Ascending aorta (tissue), 2 donors: ENCODE measurements around the gene ITPK1. TPM values are rescaled to one million over a fixed set of nuclear protein-coding genes. Genes with fewer than 3 reads are reported as not detected.

Experiments used
- DNase-seq, 2 donors: peaks; one replicate each; pipeline ENCODE4 v3.0.0-alpha.2; 2019; ENCODE audit warnings: low spot score in 2 of 2
- H3K27ac ChIP-seq, 2 donors: fragments of 200-600 bp; sonication (generic); one replicate each; pipeline ENCODE4 v1.5.1; 2016 to 2017; ENCODE audit warnings: mild to moderate bottlenecking in 1 of 2
- H3K27me3 ChIP-seq: fragments of 200-600 bp; sonication (generic); one replicate; pipeline ENCODE4 v1.5.1; 2017
- H3K36me3 ChIP-seq, 2 donors: fragments of 200-600 bp; sonication (generic); one replicate each; pipeline ENCODE4 v1.5.1; 2016
- H3K4me1 ChIP-seq, 2 donors: fragments of 200-600 bp; sonication (generic); one replicate each; pipeline ENCODE4 v1.5.1; 2016 to 2017; ENCODE audit warnings: mild to moderate bottlenecking in 1 of 2
- H3K4me3 ChIP-seq, 2 donors: fragments of 200-600 bp; sonication (generic); one replicate each; pipeline ENCODE4 v1.5.1; 2016 to 2017; ENCODE audit warnings: mild to moderate bottlenecking in 1 of 2
- H3K9me3 ChIP-seq, 2 donors: fragments of 200-600 bp; sonication (generic); one replicate each; pipeline ENCODE4 v1.5.1; 2016
- intact Hi-C: fragments of 100-400 bp; cut with DNase I; formaldehyde crosslinking; loops from one replicate; pipeline ENCODE4 v1.15.1; 2023
- total RNA-seq: library from RNA; depleted of rRNA; stranded (reverse); fragments of >200 nt; gene quantifications from one replicate; pipeline ENCODE4 v1.1.0, GENCODE V29; 2016
- TF ChIP-seq, protein P1 (sequence below), 3 experiments: fragments of 200-600 bp in 2 of 3; fragments of 450-650 bp in 1 of 3; sonication (generic) in 2 of 3; IDR thresholded peaks; one replicate each; pipeline ENCODE4 v1.5.1; 2016 to 2019; ENCODE audit warnings: antibody characterized with exemption in 3 of 3, mild to moderate bottlenecking in 1 of 3, moderate library complexity in 1 of 3

The ITPK1 gene
- total RNA-seq, 1 donor from 2014 or later = 85.3 TPM

DNA sequence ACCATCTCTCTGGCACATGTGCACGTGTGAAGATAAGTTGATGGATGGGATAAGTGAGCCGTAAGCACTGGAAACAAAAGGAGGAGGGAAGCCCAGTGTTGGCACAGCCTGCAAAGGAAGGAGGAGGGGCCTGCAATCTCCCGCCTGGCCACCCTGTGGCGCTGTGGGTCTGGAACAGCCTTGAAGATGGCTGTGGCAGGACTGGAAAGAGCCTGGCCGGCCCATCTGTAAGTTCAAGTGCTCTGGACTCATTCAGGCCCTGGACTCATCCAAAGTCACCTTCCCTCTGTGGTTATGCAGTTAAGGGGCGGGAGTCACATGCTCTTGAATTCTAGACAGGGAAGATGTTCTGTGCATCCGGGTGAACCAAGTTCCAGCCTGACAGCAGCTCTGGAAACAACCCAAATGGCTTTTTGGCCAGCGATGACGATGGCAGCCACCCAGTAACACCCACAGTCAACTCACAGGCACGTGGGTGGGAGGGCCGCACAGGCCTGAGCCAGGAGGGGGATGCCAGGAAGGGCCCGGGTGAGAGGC, 142.4 kb downstream of the ITPK1 start:
- Histone ChIP-seq H3K4me3 (no peak overlapping the region), H3K27ac (no peak overlapping the region), H3K36me3 (peaks cover 0 to 8% of the 10 kb centered on the region in 2 donors), H3K4me1 (peaks cover 0 to 8% of the 10 kb centered on the region in 2 donors), H3K9me3 (peaks cover 0 to 4% of the 10 kb centered on the region in 2 donors), H3K27me3 (no peaks in the 10 kb centered on the region)
- intact Hi-C loops = loop anchor here (1.0 to 5.0 kb wide), 2 partner anchors 139 to 166 kb away; no protein-coding TSS in a partner anchor
- TF ChIP-seq, protein P1, sequence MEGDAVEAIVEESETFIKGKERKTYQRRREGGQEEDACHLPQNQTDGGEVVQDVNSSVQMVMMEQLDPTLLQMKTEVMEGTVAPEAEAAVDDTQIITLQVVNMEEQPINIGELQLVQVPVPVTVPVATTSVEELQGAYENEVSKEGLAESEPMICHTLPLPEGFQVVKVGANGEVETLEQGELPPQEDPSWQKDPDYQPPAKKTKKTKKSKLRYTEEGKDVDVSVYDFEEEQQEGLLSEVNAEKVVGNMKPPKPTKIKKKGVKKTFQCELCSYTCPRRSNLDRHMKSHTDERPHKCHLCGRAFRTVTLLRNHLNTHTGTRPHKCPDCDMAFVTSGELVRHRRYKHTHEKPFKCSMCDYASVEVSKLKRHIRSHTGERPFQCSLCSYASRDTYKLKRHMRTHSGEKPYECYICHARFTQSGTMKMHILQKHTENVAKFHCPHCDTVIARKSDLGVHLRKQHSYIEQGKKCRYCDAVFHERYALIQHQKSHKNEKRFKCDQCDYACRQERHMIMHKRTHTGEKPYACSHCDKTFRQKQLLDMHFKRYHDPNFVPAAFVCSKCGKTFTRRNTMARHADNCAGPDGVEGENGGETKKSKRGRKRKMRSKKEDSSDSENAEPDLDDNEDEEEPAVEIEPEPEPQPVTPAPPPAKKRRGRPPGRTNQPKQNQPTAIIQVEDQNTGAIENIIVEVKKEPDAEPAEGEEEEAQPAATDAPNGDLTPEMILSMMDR (IDR thresholded peaks at IDR 0.05) = peak; percentile 66 to 69 (median 68)
- peak in 1 of 2 donors; percentile 87 for DNase-seq

DNA sequence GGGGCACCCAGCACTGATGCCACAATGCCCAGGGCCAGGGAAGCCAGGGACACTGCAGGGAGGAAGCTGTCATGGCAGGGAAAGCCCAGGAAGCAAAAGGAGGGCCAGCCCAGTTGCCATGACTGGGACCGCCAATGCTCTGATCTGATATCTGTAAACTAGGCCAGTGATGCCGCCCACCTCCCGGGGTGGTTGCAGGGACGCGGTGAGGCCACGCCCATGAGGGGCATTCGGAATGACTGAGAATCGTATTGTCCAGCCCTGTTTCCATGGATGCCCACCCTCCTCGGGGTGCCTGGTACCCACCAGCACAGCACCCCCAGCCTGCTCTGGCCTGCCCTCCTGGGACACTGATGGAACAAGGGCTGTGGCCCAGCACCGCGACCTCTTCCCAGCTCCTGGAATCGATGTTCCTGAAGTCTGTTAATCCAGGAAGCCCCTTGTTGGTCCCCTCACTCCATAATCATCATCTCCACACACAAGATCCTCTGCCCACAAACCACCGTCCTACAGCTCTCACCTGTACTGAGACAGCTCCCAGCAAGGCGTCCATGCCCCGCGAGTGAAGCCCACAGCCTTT, 144.0 kb downstream of the ITPK1 start:
- Histone ChIP-seq H3K9me3 (peaks cover 0 to 4% of the 10 kb centered on the region in 2 donors), H3K4me1 (peaks cover 0 to 8% of the 10 kb centered on the region in 2 donors), H3K4me3 (no peak overlapping the region), H3K27me3 (no peaks in the 10 kb centered on the region), H3K27ac (no peak overlapping the region), H3K36me3 (peaks cover 0 to 2% of the 10 kb centered on the region in 2 donors)
- no peak for DNase-seq
- intact Hi-C loops = loop anchor here (5.0 kb wide), 1 partner anchor 141 kb away; no protein-coding TSS in a partner anchor
- TF ChIP-seq, protein P1 (IDR thresholded peaks at IDR 0.05) = no peak

DNA sequence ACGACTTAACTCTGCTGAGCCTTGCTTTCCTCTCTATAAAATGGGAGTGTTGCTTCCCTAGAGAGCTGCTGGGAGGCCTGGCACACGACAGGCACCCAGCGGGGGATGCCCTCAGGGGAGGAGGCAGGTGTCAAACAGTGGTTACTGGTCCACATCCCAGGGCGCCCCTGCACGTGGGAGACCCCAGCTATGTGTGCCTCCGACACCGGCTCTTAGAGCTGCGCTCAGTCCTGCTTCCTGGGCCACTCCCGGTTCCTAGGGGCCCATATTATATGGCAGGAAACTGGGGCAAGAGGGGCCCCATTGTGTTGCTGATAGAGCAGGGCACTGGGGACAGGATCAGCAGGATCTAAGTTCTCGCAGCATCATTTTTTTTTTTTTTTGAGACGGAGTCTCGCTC, 145.5 kb downstream of the ITPK1 start:
- TF ChIP-seq, protein P1 (IDR thresholded peaks at IDR 0.05) = no peak
- Histone ChIP-seq H3K4me1 (peaks cover 0 to 8% of the 10 kb centered on the region in 2 donors), H3K4me3 (no peak overlapping the region), H3K27ac (no peak overlapping the region), H3K27me3 (no peaks in the 10 kb centered on the region), H3K36me3 (no peaks in the 10 kb centered on the region), H3K9me3 (no peaks in the 10 kb centered on the region)
- DNase-seq = no peak
- intact Hi-C loops = loop anchor here (5.0 kb wide), 1 partner anchor 142 kb away; no protein-coding TSS in a partner anchor

DNA sequence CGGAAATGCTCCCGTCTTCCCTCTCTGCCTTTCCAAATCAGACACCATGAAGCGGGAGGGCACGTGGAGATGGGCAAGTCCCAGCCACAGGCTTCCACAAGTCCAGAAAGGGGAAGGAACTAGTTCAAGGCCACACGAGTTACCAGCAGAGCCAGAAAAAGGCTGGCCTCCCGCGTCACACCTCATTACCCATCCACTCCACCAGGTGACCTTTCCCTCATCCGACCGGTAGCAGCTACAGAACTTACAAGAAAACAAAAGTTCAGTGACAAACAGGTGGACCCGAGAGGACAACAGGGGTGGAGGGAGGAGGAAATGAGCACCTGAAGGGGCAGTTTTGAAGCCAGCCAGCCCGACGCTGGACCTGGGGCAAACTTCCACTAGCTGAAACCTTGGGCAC, 145.9 kb downstream of the ITPK1 start:
- Histone ChIP-seq H3K27me3 (no peaks in the 10 kb centered on the region), H3K27ac (no peak overlapping the region), H3K36me3 (no peaks in the 10 kb centered on the region), H3K9me3 (no peaks in the 10 kb centered on the region), H3K4me3 (no peak overlapping the region), H3K4me1 (peaks cover 0 to 8% of the 10 kb centered on the region in 2 donors)
- TF ChIP-seq, protein P1 (IDR thresholded peaks at IDR 0.05) = no peak
- DNase-seq = no peak
- intact Hi-C loops = loop anchor here (5.0 kb wide), 1 partner anchor 142 kb away; no protein-coding TSS in a partner anchor

DNA sequence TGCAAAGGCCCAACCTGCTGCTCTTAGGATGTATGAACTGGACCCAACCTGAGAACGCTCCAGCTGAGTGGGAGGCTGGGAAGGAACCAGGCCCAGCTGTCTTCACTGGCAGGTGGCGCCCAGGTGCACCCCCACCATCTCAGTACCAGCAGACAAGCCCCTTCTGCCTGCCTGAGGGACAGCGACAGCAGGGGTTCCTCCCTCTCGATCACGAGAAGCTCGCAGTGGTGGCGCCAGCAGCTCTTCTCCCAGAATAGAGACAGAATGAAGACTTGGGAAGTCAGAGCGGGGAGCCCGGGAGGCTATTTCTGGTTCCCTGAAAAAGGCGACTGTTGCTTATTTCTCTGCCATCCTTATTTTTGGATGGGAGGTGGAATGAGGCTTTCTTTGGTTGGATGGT, 146.3 kb downstream of the ITPK1 start:
- intact Hi-C loops = no loop called here
- Histone ChIP-seq H3K36me3 (no peaks in the 10 kb centered on the region), H3K27ac (no peak overlapping the region), H3K4me1 (peaks cover 0 to 8% of the 10 kb centered on the region in 2 donors), H3K9me3 (no peaks in the 10 kb centered on the region), H3K4me3 (no peak overlapping the region), H3K27me3 (no peaks in the 10 kb centered on the region)
- TF ChIP-seq, protein P1 (IDR thresholded peaks at IDR 0.05) = no peak
- no peak for DNase-seq
